GM12878 (cell line): ENCODE results near the gene GOLGA8T. TPM values are rescaled to one million over a fixed set of nuclear protein-coding genes. Genes with fewer than 3 reads are reported as not detected.
"Not testable (repeated sequence)": the region's sequence is repeated elsewhere in the genome, so short reads cannot be mapped to it uniquely, and the experiment has no call there.

Source experiments
- ATAC-seq: fragments of 200-7000 bp; cut with Tn5 transposase; 3 replicates; pipeline ENCODE4 v1.9.1; 2020; ENCODE audit warnings: mild to moderate bottlenecking, moderate library complexity
- BruUV-seq: library from RNA; stranded (reverse); fragments of 400-500 nt; replicated peaks from 2 replicates; lab custom pipeline; 2021; lab: Mats Ljungman, UMichigan
- CTCF ChIA-PET: fragments of 300-600 bp; sonication (Branson Sonifier 250); formaldehyde crosslinking; extraction: SDS; loops from one replicate; lab custom pipeline; 2021; ENCODE audit warnings: inconsistent platforms; lab: Yijun Ruan, JAX
- POLR2A ChIA-PET: fragments of 350-600 bp; formaldehyde crosslinking; extraction: SDS; loops from one replicate; lab custom pipeline; 2021; ENCODE audit warnings: inconsistent platforms; lab: Charles Lee
- RAD21 ChIA-PET: fragments of 300-600 bp; sonication (Branson Sonifier 250); formaldehyde crosslinking; loops from one replicate; lab custom pipeline; 2023; ENCODE audit warnings: antibody characterized with exemption; ENCODE audit not compliant: unreplicated experiment; lab: Charles Lee
- SMC1A ChIA-PET: fragments of 300-600 bp; sonication (Branson Sonifier 250); formaldehyde crosslinking; loops from one replicate; lab custom pipeline; 2023; ENCODE audit not compliant: unreplicated experiment, uncharacterized antibody; lab: Charles Lee
- DNase-seq: peaks from one replicate; pipeline ENCODE4 v3.0.0-alpha.2; 2011; ENCODE audit warnings: low read depth, low spot score
- FAIRE-seq: peaks from 3 replicates; lab custom pipeline; 2011; peaks lifted over from hg19 to GRCh38; lab: Jason Lieb, UNC
- H2AFZ ChIP-seq: 2 replicates; pipeline ENCODE4 v1.6.0; 2011; ENCODE audit warnings: low read depth, low read length, control low read depth; ENCODE audit not compliant: control insufficient read depth
- H3K27ac ChIP-seq: 2 replicates; pipeline ENCODE4 v1.5.1; 2011; ENCODE audit warnings: control low read depth; ENCODE audit not compliant: control insufficient read depth, insufficient read depth
- H3K27me3 ChIP-seq, 2 experiments: replicated peaks in 1 of 2; 2 replicates each; pipeline versions ENCODE4 v1.6.0 to v1.6.1; 2011; ENCODE audit warnings: low read length in 1 of 2; ENCODE audit not compliant: control insufficient read depth in 2 of 2, insufficient read depth in 2 of 2
- H3K36me3 ChIP-seq, 2 experiments: 2 replicates each; pipeline ENCODE4 v1.5.1; 2011; ENCODE audit warnings: low read length in 1 of 2; ENCODE audit not compliant: control insufficient read depth in 2 of 2, insufficient read depth in 2 of 2
- H3K4me1 ChIP-seq: 2 replicates; pipeline ENCODE4 v1.6.1; 2011; ENCODE audit warnings: mild to moderate bottlenecking, low read length, moderate library complexity, mixed read lengths; ENCODE audit not compliant: control insufficient read depth, insufficient read depth
- H3K4me2 ChIP-seq: 2 replicates; pipeline ENCODE4 v1.6.0; 2011; ENCODE audit warnings: control low read depth; ENCODE audit not compliant: control insufficient read depth, insufficient read depth
- H3K4me3 ChIP-seq: fragments of 200-600 bp; sonication (generic); 2 replicates; pipeline ENCODE4 v1.5.1; 2016
- H3K79me2 ChIP-seq: 2 replicates; pipeline ENCODE4 v1.6.0; 2011; ENCODE audit warnings: low read length; ENCODE audit not compliant: control insufficient read depth, insufficient read depth
- H3K9ac ChIP-seq: 2 replicates; pipeline ENCODE4 v1.8.0; 2011; ENCODE audit warnings: low read length, control low read depth, mixed read lengths; ENCODE audit not compliant: control insufficient read depth, insufficient read depth
- H3K9me3 ChIP-seq: replicated peaks from 3 replicates; pipeline ENCODE4 v1.5.1; 2011; ENCODE audit warnings: mild to moderate bottlenecking, low read length; ENCODE audit not compliant: control insufficient read depth, insufficient read depth
- H4K20me1 ChIP-seq: 2 replicates; pipeline ENCODE4 v1.6.0; 2011; ENCODE audit not compliant: control insufficient read depth, insufficient read depth
- WGBS: methylation state at CpG from one replicate; pipeline ENCODE4 v1.1.6; 2016; ENCODE audit warnings: low lambda C conversion rate; ENCODE audit not compliant: insufficient replicate concordance, insufficient coverage; ENCODE audit errors: missing lambda C conversion rate; 5-methylcytosine and 5-hydroxymethylcytosine counted together
- in situ Hi-C: fragments of 300-500 bp; cut with MboI; formaldehyde crosslinking; loops from 9 replicates; pipeline ENCODE4 v1.14.3; 2018; ENCODE audit warnings: mixed read lengths
- intact Hi-C: fragments of 100-400 bp; cut with micrococcal nuclease; formaldehyde crosslinking; loops from one replicate; pipeline ENCODE4 v1.14.2; 2022; ENCODE audit not compliant: unreplicated experiment
- polyA plus RNA-seq, 11 experiments: library from polyadenylated mRNA; depleted of rRNA in 4 of 11; unstranded in 6 of 11; stranded (reverse) in 5 of 11; fragments of >200 nt; fragmentation: Nextera tagmentation in 4 of 11; fragmentation: Illumina TruSeq in 1 of 11; extraction: Ambion mirVana in 4 of 11; extraction: Trizol in 1 of 11; gene quantifications; 1 replicate in 1 of 11; 2 replicates in 10 of 11; pipeline versions ENCODE4 v1.2.1 to v1.2.3, GENCODE V29; 2011 to 2016; ENCODE audit warnings: inconsistent platforms in 2 of 11, missing spikeins in 2 of 11, low read depth in 1 of 11
- total RNA-seq, 4 experiments: library from RNA; depleted of rRNA in 3 of 4; stranded (reverse); fragments of >200 nt in 3 of 4; fragmentation: Illumina TruSeq in 1 of 4; extraction: Trizol in 1 of 4; gene quantifications; 2 replicates each; pipeline versions ENCODE4 v1.2.1 to v1.2.3, GENCODE V29; 2013 to 2021

Gene GOLGA8T
- total and polyA plus RNA-seq, 10 of the 15 experiments (the other 5 are each of a cell fraction or from before 2014, with no cell fraction given), result not detected

- H3K4me2 ChIP-seq, CTCF ChIA-PET, H3K27ac ChIP-seq, intact Hi-C loops, H3K79me2 ChIP-seq, SMC1A ChIA-PET, H3K36me3 ChIP-seq, in situ Hi-C loops, BruUV-seq, H2AFZ ChIP-seq, RAD21 ChIA-PET, FAIRE-seq, H3K9ac ChIP-seq, H3K9me3 ChIP-seq, H3K4me3 ChIP-seq, POLR2A ChIA-PET, H4K20me1 ChIP-seq, H3K27me3 ChIP-seq, H3K4me1 ChIP-seq, DNase-seq: not testable (repeated sequence)
- no CpG with 5 or more reads among the region's 8 CpGs for WGBS
- ATAC-seq, result peak; percentile 51; the same call in 2 of the 3 replicates
Observed at GRCh38 chr15:30149891-30150290, 15.0 kb downstream of the GOLGA8T start.

- H4K20me1 ChIP-seq, H3K79me2 ChIP-seq, DNase-seq, CTCF ChIA-PET, intact Hi-C loops, POLR2A ChIA-PET, H2AFZ ChIP-seq, H3K4me1 ChIP-seq, H3K4me3 ChIP-seq, ATAC-seq, H3K27ac ChIP-seq, H3K9ac ChIP-seq, H3K27me3 ChIP-seq, H3K9me3 ChIP-seq, H3K36me3 ChIP-seq, FAIRE-seq, H3K4me2 ChIP-seq, RAD21 ChIA-PET, BruUV-seq, SMC1A ChIA-PET, in situ Hi-C loops: not testable (repeated sequence)
- WGBS, result 16% methylated on average over 4 of the region's 4 CpGs
Observed at GRCh38 chr15:30162479-30163357, 27.9 kb downstream of the GOLGA8T start.

GRCh38 chr15:30163759-30164158 is 28.9 kb downstream of the GOLGA8T start:
- H3K4me2 ChIP-seq, H3K4me3 ChIP-seq, H3K9me3 ChIP-seq, H3K9ac ChIP-seq, BruUV-seq, H3K27ac ChIP-seq, DNase-seq, FAIRE-seq, H2AFZ ChIP-seq, in situ Hi-C loops, H3K36me3 ChIP-seq, H4K20me1 ChIP-seq, intact Hi-C loops, CTCF ChIA-PET, POLR2A ChIA-PET, ATAC-seq, RAD21 ChIA-PET, H3K27me3 ChIP-seq, H3K4me1 ChIP-seq, H3K79me2 ChIP-seq, SMC1A ChIA-PET: not testable (repeated sequence)
- 0% methylated on average over 1 of the region's 2 CpGs for WGBS

- H3K4me1 ChIP-seq, CTCF ChIA-PET, H3K36me3 ChIP-seq, H4K20me1 ChIP-seq, POLR2A ChIA-PET, FAIRE-seq, H3K27ac ChIP-seq, H3K9me3 ChIP-seq, SMC1A ChIA-PET, BruUV-seq, H3K79me2 ChIP-seq, H3K27me3 ChIP-seq, H3K9ac ChIP-seq, H3K4me2 ChIP-seq, in situ Hi-C loops, DNase-seq, intact Hi-C loops, ATAC-seq, RAD21 ChIA-PET, H2AFZ ChIP-seq, H3K4me3 ChIP-seq: not testable (repeated sequence)
- 0% methylated on average over 1 of the region's 7 CpGs for WGBS
Observed at GRCh38 chr15:30164257-30164656, 29.4 kb downstream of the GOLGA8T start.
